ENCODE results near the gene DNMT3L.
"Not testable (repeated sequence)": the region's sequence is repeated elsewhere in the genome, so short reads cannot be mapped to it uniquely, and the experiment has no call there.

DNMT3L gene

DNA sequence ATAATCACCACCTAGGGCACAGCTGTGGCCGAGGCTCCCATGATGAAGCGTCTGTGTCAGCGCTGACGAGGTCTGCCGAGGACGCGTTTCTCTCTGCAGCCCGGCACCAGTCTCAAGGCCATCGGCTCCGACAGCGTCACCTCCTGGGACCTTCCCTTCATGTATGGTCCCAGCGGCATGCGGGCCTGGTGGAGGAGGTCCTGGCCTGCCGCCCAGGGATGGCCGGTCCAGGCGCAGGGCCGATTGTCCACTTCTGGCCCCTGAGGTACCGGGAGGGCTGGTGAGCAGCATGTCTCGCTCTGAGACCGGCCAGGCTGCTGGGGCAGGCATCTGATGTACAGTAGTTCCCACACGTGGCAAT, 64.6 kb downstream of the DNMT3L start:
- not testable (repeated sequence) for DNase-seq (ENCODE audit: low spot score)
